Liver (tissue), 9 donors: ENCODE data around the gene AFAP1. TPM values are rescaled to one million over a fixed set of nuclear protein-coding genes. Genes with fewer than 3 reads are reported as not detected.

Source experiments
- DNase-seq: peaks from one replicate; pipeline ENCODE4 v3.0.0-alpha.2; 2017; ENCODE audit warnings: low spot score
- H3K27ac ChIP-seq, 2 donors: one replicate each; pipeline ENCODE4 v1.7.0; 2013; ENCODE audit warnings: inconsistent platforms in 2 of 2, low read length in 2 of 2, control low read depth in 1 of 2, low read depth in 1 of 2, mild to moderate bottlenecking in 1 of 2
- H3K27me3 ChIP-seq, 4 donors: one replicate each; pipeline versions ENCODE4 v1.6.1 to v1.7.0; 2013; ENCODE audit warnings: low read length in 3 of 4, inconsistent platforms in 1 of 4, mild to moderate bottlenecking in 1 of 4, moderate library complexity in 1 of 4; ENCODE audit not compliant: control insufficient read depth in 4 of 4, insufficient read depth in 4 of 4
- H3K36me3 ChIP-seq, 4 donors: one replicate each; pipeline versions ENCODE4 v1.6.1 to v1.7.0; 2013; ENCODE audit warnings: low read length in 3 of 4, mild to moderate bottlenecking in 3 of 4, low read depth in 1 of 4, moderate library complexity in 1 of 4; ENCODE audit not compliant: control insufficient read depth in 4 of 4, insufficient read depth in 3 of 4
- H3K4me1 ChIP-seq, 4 donors: one replicate each; pipeline versions ENCODE4 v1.6.1 to v1.7.0; 2013; ENCODE audit warnings: low read length in 3 of 4, mild to moderate bottlenecking in 3 of 4, moderate library complexity in 1 of 4; ENCODE audit not compliant: control insufficient read depth in 4 of 4, insufficient read depth in 4 of 4
- H3K4me3 ChIP-seq, 3 donors: one replicate each; pipeline versions ENCODE4 v1.6.1 to v1.7.0; 2013; ENCODE audit warnings: low read length in 3 of 3, control low read depth in 1 of 3, low read depth in 1 of 3, mild to moderate bottlenecking in 1 of 3
- H3K9ac ChIP-seq, 2 donors: one replicate each; pipeline ENCODE4 v1.7.0; 2013; ENCODE audit warnings: low read length in 2 of 2, mild to moderate bottlenecking in 2 of 2, moderate library complexity in 2 of 2, control low read depth in 1 of 2, low read depth in 1 of 2
- H3K9me3 ChIP-seq, 4 donors: one replicate each; pipeline versions ENCODE4 v1.6.1 to v1.7.0; 2013; ENCODE audit warnings: low read length in 3 of 4; ENCODE audit not compliant: control insufficient read depth in 4 of 4
- EGR1 ChIP-seq, 2 donors: IDR thresholded peaks; 2 replicates each; pipeline ENCODE4 v1.6.1; 2016 to 2018; ENCODE audit warnings: antibody characterized with exemption in 2 of 2, low read depth in 2 of 2
- FOXA1 ChIP-seq: IDR thresholded peaks from 2 replicates; pipeline ENCODE4 v1.6.1; 2016; ENCODE audit warnings: antibody characterized with exemption
- FOXA2 ChIP-seq: IDR thresholded peaks from 2 replicates; pipeline ENCODE4 v1.6.1; 2016; ENCODE audit warnings: antibody characterized with exemption
- JUND ChIP-seq, 2 donors: IDR thresholded peaks; 2 replicates each; pipeline ENCODE4 v1.6.1; 2016; ENCODE audit warnings: antibody characterized with exemption in 2 of 2
- MAX ChIP-seq: IDR thresholded peaks from 2 replicates; pipeline ENCODE4 v1.6.1; 2016; ENCODE audit warnings: antibody characterized with exemption
- NR2F2 ChIP-seq: IDR thresholded peaks from 2 replicates; pipeline ENCODE4 v1.6.1; 2016; ENCODE audit warnings: antibody characterized with exemption
- RAD21 ChIP-seq, 2 donors: IDR thresholded peaks; 2 replicates each; pipeline ENCODE4 v1.6.1; 2016; ENCODE audit warnings: antibody characterized with exemption in 2 of 2, mild to moderate bottlenecking in 2 of 2
- RXRA ChIP-seq, 2 donors: IDR thresholded peaks; 2 replicates each; pipeline ENCODE4 v1.6.1; 2017 to 2018; ENCODE audit warnings: antibody characterized with exemption in 2 of 2, mild to moderate bottlenecking in 1 of 2
- SP1 ChIP-seq: IDR thresholded peaks from 2 replicates; pipeline ENCODE4 v1.6.1; 2018; ENCODE audit warnings: antibody characterized with exemption, mild to moderate bottlenecking
- WGBS: extraction: QIAGEN DNeasy Blood & Tissue Kit; methylation state at CpG from one replicate; pipeline ENCODE4 v1.1.7; 2013; 5-methylcytosine and 5-hydroxymethylcytosine counted together
- polyA plus RNA-seq, 2 donors: library from polyadenylated mRNA; stranded (reverse) in 1 of 2; unstranded in 1 of 2; fragments of 200-250 nt in 1 of 2; fragments of >200 nt in 1 of 2; fragmentation: Nextera tagmentation in 1 of 2; extraction: Ambion mirVana in 1 of 2; gene quantifications; one replicate each; pipeline versions ENCODE4 v1.2.1 to v1.2.3, GENCODE V29; 2013 to 2015
- total RNA-seq, 2 donors: library from RNA; depleted of rRNA; stranded (reverse); fragments of >200 nt; gene quantifications; one replicate each; pipeline ENCODE4 v1.2.3, GENCODE V29; 2014
- TF ChIP-seq, protein P1 (sequence below): IDR thresholded peaks from 2 replicates; pipeline ENCODE4 v1.6.1; 2016; ENCODE audit warnings: antibody characterized with exemption, mild to moderate bottlenecking
- TF ChIP-seq, protein P2 (sequence below): IDR thresholded peaks from 2 replicates; pipeline ENCODE4 v1.6.1; 2016; ENCODE audit warnings: antibody characterized with exemption
- donor health status: healthy.
- donor health status: healthy.
- donor health status: healthy.
- donor health status: healthy.
- donor health status: healthy.

The AFAP1 gene
- total and polyA plus RNA-seq, 4 donors, result 0.40 to 3.2 (median 1.6) TPM

DNA sequence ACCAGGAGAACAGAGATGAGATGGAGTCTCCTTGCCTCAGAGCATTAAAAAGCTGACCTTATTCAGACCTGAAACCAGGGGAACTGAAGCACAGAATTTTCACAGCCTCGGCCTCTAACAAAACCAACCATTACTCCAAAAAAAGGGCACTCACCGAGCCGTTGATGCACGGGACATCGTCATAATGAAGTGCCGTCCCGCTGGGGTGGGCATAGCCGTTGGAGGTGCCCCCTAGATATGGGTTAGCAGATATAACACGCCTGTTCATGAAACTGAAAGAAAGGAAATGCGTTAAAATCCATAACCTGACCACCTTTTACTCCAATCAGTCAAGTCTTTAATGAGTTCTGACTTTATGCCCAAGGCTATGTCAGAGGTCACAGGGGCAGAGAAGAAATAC is 153.6 kb downstream of the AFAP1 start:
- Histone ChIP-seq H3K4me3 (no peak overlapping the region), H3K36me3 (no peaks in the 10 kb centered on the region), H3K4me1 (no peaks in the 10 kb centered on the region), H3K9ac (no peak overlapping the region), H3K9me3 (no peaks in the 10 kb centered on the region), H3K27me3 (no peaks in the 10 kb centered on the region), H3K27ac (no peak overlapping the region)
- TF ChIP-seq RXRA (IDR thresholded peaks at IDR 0.05) (no peak), RAD21 (IDR thresholded peaks at IDR 0.05) (no peak), NR2F2 (no peak), JUND (IDR thresholded peaks at IDR 0.05) (no peak), MAX (no peak), FOXA1 (no peak), SP1 (no peak)
- TF ChIP-seq, protein P1, sequence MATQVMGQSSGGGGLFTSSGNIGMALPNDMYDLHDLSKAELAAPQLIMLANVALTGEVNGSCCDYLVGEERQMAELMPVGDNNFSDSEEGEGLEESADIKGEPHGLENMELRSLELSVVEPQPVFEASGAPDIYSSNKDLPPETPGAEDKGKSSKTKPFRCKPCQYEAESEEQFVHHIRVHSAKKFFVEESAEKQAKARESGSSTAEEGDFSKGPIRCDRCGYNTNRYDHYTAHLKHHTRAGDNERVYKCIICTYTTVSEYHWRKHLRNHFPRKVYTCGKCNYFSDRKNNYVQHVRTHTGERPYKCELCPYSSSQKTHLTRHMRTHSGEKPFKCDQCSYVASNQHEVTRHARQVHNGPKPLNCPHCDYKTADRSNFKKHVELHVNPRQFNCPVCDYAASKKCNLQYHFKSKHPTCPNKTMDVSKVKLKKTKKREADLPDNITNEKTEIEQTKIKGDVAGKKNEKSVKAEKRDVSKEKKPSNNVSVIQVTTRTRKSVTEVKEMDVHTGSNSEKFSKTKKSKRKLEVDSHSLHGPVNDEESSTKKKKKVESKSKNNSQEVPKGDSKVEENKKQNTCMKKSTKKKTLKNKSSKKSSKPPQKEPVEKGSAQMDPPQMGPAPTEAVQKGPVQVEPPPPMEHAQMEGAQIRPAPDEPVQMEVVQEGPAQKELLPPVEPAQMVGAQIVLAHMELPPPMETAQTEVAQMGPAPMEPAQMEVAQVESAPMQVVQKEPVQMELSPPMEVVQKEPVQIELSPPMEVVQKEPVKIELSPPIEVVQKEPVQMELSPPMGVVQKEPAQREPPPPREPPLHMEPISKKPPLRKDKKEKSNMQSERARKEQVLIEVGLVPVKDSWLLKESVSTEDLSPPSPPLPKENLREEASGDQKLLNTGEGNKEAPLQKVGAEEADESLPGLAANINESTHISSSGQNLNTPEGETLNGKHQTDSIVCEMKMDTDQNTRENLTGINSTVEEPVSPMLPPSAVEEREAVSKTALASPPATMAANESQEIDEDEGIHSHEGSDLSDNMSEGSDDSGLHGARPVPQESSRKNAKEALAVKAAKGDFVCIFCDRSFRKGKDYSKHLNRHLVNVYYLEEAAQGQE, result no peak
- TF ChIP-seq, protein P2, sequence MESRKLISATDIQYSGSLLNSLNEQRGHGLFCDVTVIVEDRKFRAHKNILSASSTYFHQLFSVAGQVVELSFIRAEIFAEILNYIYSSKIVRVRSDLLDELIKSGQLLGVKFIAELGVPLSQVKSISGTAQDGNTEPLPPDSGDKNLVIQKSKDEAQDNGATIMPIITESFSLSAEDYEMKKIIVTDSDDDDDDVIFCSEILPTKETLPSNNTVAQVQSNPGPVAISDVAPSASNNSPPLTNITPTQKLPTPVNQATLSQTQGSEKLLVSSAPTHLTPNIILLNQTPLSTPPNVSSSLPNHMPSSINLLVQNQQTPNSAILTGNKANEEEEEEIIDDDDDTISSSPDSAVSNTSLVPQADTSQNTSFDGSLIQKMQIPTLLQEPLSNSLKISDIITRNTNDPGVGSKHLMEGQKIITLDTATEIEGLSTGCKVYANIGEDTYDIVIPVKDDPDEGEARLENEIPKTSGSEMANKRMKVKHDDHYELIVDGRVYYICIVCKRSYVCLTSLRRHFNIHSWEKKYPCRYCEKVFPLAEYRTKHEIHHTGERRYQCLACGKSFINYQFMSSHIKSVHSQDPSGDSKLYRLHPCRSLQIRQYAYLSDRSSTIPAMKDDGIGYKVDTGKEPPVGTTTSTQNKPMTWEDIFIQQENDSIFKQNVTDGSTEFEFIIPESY, result no peak
- 91% methylated on average over 10 of the region's 10 CpGs for whole genome bisulfite sequencing
- no peak for DNase-seq

- no peak overlapping the region for H3K27ac ChIP-seq
- no peak overlapping the region for H3K9ac ChIP-seq
- H3K9me3 ChIP-seq, result no peaks in the 10 kb centered on the region
- no peak for DNase-seq
- H3K4me1 ChIP-seq, result no peaks in the 10 kb centered on the region
- 94% methylated on average over 11 of the region's 11 CpGs for WGBS
- no peaks in the 10 kb centered on the region for H3K27me3 ChIP-seq
- no peak overlapping the region for H3K4me3 ChIP-seq
- H3K36me3 ChIP-seq, result no peaks in the 10 kb centered on the region
- TF ChIP-seq RAD21 (IDR thresholded peaks at IDR 0.05) (no peak), NR2F2 (no peak), MAX (no peak), FOXA1 (no peak)
Measured at GRCh38 chr4:7785017-7785416, 154.6 kb downstream of the AFAP1 start.

GRCh38 chr4:7784131-7784870 is 155.4 kb downstream of the AFAP1 start:
- no peak overlapping the region for H3K27ac ChIP-seq
- H3K27me3 ChIP-seq, result no peaks in the 10 kb centered on the region
- TF ChIP-seq FOXA2 (no peak), EGR1 (IDR thresholded peaks at IDR 0.05; ENCODE audit: low read depth in 2 of 2) (no peak)
- no peak overlapping the region for H3K9ac ChIP-seq
- no peak for DNase-seq
- H3K36me3 ChIP-seq, result no peaks in the 10 kb centered on the region
- H3K4me3 ChIP-seq, result no peak overlapping the region
- H3K9me3 ChIP-seq, result no peaks in the 10 kb centered on the region
- H3K4me1 ChIP-seq, result no peaks in the 10 kb centered on the region
- 90% methylated on average over 14 of the region's 14 CpGs for WGBS
